ENCODE measurements around the gene PAPPA2.

Gene PAPPA2

DNA sequence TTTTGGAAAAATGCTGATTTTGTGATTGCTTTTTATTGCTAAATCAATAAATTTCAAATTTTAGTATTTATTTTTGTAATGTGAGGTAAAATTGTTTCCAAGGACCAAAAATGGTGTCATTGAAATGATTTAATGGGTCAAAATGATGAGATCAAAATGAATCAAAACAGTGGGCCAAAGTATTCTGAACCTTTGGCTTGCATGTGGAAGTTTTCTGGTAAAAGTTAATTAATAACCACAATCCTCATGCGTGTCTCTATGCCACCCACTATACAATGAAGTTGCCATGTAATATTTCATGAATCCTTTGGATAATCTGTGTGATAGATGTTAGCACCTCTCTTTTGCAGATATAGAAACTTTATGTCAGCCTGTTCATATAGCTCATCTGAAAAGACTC lies 83.8 kb downstream of the PAPPA2 start:
- Histone ChIP-seq H2BK120ac (ENCODE audit: insufficient read depth, low read length, poor library complexity) (no peak overlapping the region), H3K9me3 (ENCODE audit: insufficient read depth, low read depth, low read length) (peaks cover 3% of the 10 kb centered on the region), H2BK12ac (ENCODE audit: low read length) (no peak overlapping the region), H2AFZ (ENCODE audit: insufficient read depth, low read length, poor library complexity) (no peak overlapping the region), H3K23ac (ENCODE audit: low read length) (no peak overlapping the region), H3K27ac (ENCODE audit: low read depth, low read length) (no peak overlapping the region), H3K79me2 (ENCODE audit: control insufficient read depth, insufficient read depth, low read length, poor library complexity) (no peaks in the 10 kb centered on the region), H3K27me3 (ENCODE audit: insufficient read depth, low read length) (no peaks in the 10 kb centered on the region), H4K12ac (ENCODE audit: low read depth, low read length) (no peak overlapping the region), H3K4me1 (ENCODE audit: control insufficient read depth in 1 of 2, insufficient read depth in 2 of 2, low read length in 2 of 2) (no peaks in the 10 kb centered on the region), H3K14ac (ENCODE audit: low read length) (no peak overlapping the region), H2AK5ac (ENCODE audit: low read length) (no peak overlapping the region), H3K4me2 (ENCODE audit: low read length) (no peak overlapping the region), H3K9ac (ENCODE audit: low read length) (no peak overlapping the region), H3K18ac (ENCODE audit: low read length) (no peak overlapping the region), H3K4me3 (ENCODE audit: low read depth, low read length) (no peak overlapping the region), H4K8ac (ENCODE audit: low read depth, low read length) (no peak overlapping the region), H3K36me3 (ENCODE audit: control insufficient read depth in 1 of 2, insufficient read depth in 2 of 2, low read length in 2 of 2) (no peaks in the 10 kb centered on the region), H3K79me1 (ENCODE audit: low read length) (no peaks in the 10 kb centered on the region), H2BK5ac (ENCODE audit: low read depth, low read length, poor library complexity) (no peak overlapping the region), H4K91ac (ENCODE audit: low read depth, low read length) (no peak overlapping the region), H3K4ac (ENCODE audit: low read depth, low read length) (no peak overlapping the region)
- no peak for DNase-seq
- no CpG with 5 or more reads among the region's 1 CpG for WGBS (ENCODE audit: extremely low coverage, insufficient coverage, insufficient read length)

DNA sequence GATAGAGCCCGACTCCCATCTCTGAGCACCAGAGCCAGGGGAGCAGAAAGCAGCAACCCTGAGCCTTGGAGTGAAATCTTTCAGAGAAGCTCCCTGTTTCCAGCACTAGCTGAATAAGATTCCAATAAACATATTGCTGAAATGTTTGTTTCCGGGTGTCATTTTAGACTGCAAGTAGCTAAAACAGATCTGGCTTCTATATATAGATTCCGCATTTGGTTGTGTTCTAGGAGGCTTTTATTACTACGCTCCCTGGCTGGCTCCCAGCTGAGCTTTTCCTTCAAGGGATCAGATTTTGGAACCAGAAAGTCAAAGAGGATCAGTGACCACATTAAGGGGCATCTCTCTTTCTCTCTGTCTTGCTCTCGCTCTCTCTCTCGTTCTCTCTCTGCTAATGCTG lies 88.2 kb downstream of the PAPPA2 start:
- Histone ChIP-seq H3K4me1 (ENCODE audit: control insufficient read depth in 1 of 2, insufficient read depth in 2 of 2, low read length in 2 of 2) (peaks cover 2 to 3% of the 10 kb centered on the region in 2 experiments), H3K4me3 (ENCODE audit: low read depth, low read length) (no peak overlapping the region), H3K27ac (ENCODE audit: low read depth, low read length) (no peak overlapping the region), H3K27me3 (ENCODE audit: insufficient read depth, low read length) (no peaks in the 10 kb centered on the region), H3K36me3 (ENCODE audit: control insufficient read depth in 1 of 2, insufficient read depth in 2 of 2, low read length in 2 of 2) (no peaks in the 10 kb centered on the region), H2BK5ac (ENCODE audit: low read depth, low read length, poor library complexity) (no peak overlapping the region), H4K8ac (ENCODE audit: low read depth, low read length) (no peak overlapping the region), H3K23ac (ENCODE audit: low read length) (no peak overlapping the region), H2AFZ (ENCODE audit: insufficient read depth, low read length, poor library complexity) (no peak overlapping the region), H3K79me2 (ENCODE audit: control insufficient read depth, insufficient read depth, low read length, poor library complexity) (no peaks in the 10 kb centered on the region), H4K12ac (ENCODE audit: low read depth, low read length) (no peak overlapping the region), H2BK12ac (ENCODE audit: low read length) (no peak overlapping the region), H3K14ac (ENCODE audit: low read length) (no peak overlapping the region), H3K9me3 (ENCODE audit: insufficient read depth, low read depth, low read length) (no peaks in the 10 kb centered on the region), H3K9ac (ENCODE audit: low read length) (no peak overlapping the region), H4K91ac (ENCODE audit: low read depth, low read length) (no peak overlapping the region), H2AK5ac (ENCODE audit: low read length) (no peak overlapping the region), H3K4ac (ENCODE audit: low read depth, low read length) (no peak overlapping the region), H3K79me1 (ENCODE audit: low read length) (no peaks in the 10 kb centered on the region), H2BK120ac (ENCODE audit: insufficient read depth, low read length, poor library complexity) (no peak overlapping the region), H3K4me2 (ENCODE audit: low read length) (no peak overlapping the region), H3K18ac (ENCODE audit: low read length) (no peak overlapping the region)
- DNase-seq: no peak
- WGBS (ENCODE audit: extremely low coverage, insufficient coverage, insufficient read length): no CpG with 5 or more reads among the region's 6 CpGs

DNA sequence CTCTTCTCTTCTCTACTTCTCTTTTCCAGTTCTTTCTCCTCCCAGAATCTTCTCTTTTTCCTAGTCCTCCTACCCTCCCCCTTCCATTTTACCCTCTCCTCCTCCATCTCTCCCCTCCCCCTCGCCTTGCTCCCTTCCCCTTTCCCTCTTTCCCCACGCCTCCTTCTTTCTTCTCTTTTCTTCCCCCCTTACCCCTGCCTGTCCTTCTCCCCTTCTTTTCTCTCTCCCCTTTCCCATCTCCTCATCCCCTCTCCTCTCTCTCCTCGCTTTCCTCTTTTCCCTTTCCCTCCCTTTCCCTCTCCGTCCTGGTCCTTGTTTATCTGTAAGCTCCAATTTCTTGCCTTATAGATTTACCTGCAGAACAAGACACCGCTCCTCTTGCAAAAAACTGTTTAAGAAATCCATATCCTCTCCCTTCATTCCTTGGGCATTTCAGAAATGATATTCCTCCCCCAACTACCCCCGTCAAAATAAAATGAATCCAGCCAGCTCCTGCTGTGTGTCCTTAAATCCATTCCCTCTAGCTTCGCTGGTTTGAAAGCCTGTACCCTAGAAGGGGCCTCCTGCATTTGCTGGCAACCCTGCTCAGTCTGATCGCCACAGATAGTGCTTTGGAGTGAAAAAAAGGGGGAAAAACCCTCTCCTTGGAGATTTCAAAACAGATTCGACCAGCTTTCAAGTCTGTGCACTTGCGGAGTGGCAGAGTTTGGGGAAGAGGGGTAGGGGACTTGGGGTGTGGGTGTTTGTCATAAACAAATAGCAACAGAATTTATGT lies 89.4 kb downstream of the PAPPA2 start:
- 79% methylated on average over 2 of the region's 10 CpGs for WGBS (ENCODE audit: extremely low coverage, insufficient coverage, insufficient read length)
- peaks cover 2 to 3% of the 10 kb centered on the region in 2 experiments for H3K4me1 ChIP-seq (ENCODE audit: control insufficient read depth in 1 of 2, insufficient read depth in 2 of 2, low read length in 2 of 2)
- H3K18ac ChIP-seq (ENCODE audit: low read length): no peak overlapping the region
- H3K4me2 ChIP-seq (ENCODE audit: low read length): peak overlapping the region; percentile 31
- H3K9me3 ChIP-seq (ENCODE audit: insufficient read depth, low read depth, low read length): no peaks in the 10 kb centered on the region
- H3K27me3 ChIP-seq (ENCODE audit: insufficient read depth, low read length): no peaks in the 10 kb centered on the region
- no peaks in the 10 kb centered on the region for H3K79me2 ChIP-seq (ENCODE audit: control insufficient read depth, insufficient read depth, low read length, poor library complexity)
- no peak overlapping the region for H3K23ac ChIP-seq (ENCODE audit: low read length)
- H3K9ac ChIP-seq (ENCODE audit: low read length): no peak overlapping the region
- no peak for DNase-seq
- H2BK120ac ChIP-seq (ENCODE audit: insufficient read depth, low read length, poor library complexity): no peak overlapping the region
- no peak overlapping the region for H4K12ac ChIP-seq (ENCODE audit: low read depth, low read length)
- no peak overlapping the region for H2AFZ ChIP-seq (ENCODE audit: insufficient read depth, low read length, poor library complexity)
- no peak overlapping the region for H3K4me3 ChIP-seq (ENCODE audit: low read depth, low read length)
- H3K27ac ChIP-seq (ENCODE audit: low read depth, low read length): no peak overlapping the region
- H3K36me3 ChIP-seq (ENCODE audit: control insufficient read depth in 1 of 2, insufficient read depth in 2 of 2, low read length in 2 of 2): no peaks in the 10 kb centered on the region
- H3K4ac ChIP-seq (ENCODE audit: low read depth, low read length): no peak overlapping the region
- H2BK12ac ChIP-seq (ENCODE audit: low read length): no peak overlapping the region
- H4K8ac ChIP-seq (ENCODE audit: low read depth, low read length): no peak overlapping the region
- H3K14ac ChIP-seq (ENCODE audit: low read length): no peak overlapping the region
- no peak overlapping the region for H2BK5ac ChIP-seq (ENCODE audit: low read depth, low read length, poor library complexity)
- H2AK5ac ChIP-seq (ENCODE audit: low read length): no peak overlapping the region
- no peaks in the 10 kb centered on the region for H3K79me1 ChIP-seq (ENCODE audit: low read length)
- H4K91ac ChIP-seq (ENCODE audit: low read depth, low read length): no peak overlapping the region

DNA sequence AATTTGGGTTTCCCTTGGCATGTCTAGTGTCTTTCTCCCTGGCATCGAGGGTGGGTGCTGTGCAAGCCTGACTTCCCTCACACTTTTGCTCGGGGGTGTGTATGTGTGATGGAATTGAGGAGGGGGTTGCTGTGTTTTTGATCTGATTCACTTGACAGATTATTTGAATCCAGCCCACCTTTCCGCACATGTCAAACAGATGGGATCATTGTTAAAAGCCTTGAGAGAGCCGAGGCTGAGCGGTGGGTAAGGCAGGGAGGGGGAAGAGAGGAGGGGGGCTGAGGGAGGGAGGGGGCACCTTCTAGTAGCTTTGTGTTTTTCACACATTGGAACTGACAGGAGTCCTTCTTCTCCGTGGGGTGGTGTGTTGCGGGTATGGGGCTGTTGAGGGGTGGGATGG lies 90.0 kb downstream of the PAPPA2 start:
- DNase-seq: no peak
- Histone ChIP-seq H3K4me1 (ENCODE audit: control insufficient read depth in 1 of 2, insufficient read depth in 2 of 2, low read length in 2 of 2) (peaks cover 2 to 3% of the 10 kb centered on the region in 2 experiments), H4K8ac (ENCODE audit: low read depth, low read length) (no peak overlapping the region), H2BK120ac (ENCODE audit: insufficient read depth, low read length, poor library complexity) (no peak overlapping the region), H3K27ac (ENCODE audit: low read depth, low read length) (no peak overlapping the region), H2AFZ (ENCODE audit: insufficient read depth, low read length, poor library complexity) (no peak overlapping the region), H2BK5ac (ENCODE audit: low read depth, low read length, poor library complexity) (no peak overlapping the region), H3K14ac (ENCODE audit: low read length) (no peak overlapping the region), H2AK5ac (ENCODE audit: low read length) (no peak overlapping the region), H3K9ac (ENCODE audit: low read length) (no peak overlapping the region), H3K23ac (ENCODE audit: low read length) (no peak overlapping the region), H4K91ac (ENCODE audit: low read depth, low read length) (no peak overlapping the region), H3K4me2 (ENCODE audit: low read length) (peak overlapping the region; percentile 31), H3K4ac (ENCODE audit: low read depth, low read length) (no peak overlapping the region), H3K18ac (ENCODE audit: low read length) (no peak overlapping the region), H2BK12ac (ENCODE audit: low read length) (no peak overlapping the region), H3K4me3 (ENCODE audit: low read depth, low read length) (no peak overlapping the region), H3K36me3 (ENCODE audit: control insufficient read depth in 1 of 2, insufficient read depth in 2 of 2, low read length in 2 of 2) (no peaks in the 10 kb centered on the region), H3K79me2 (ENCODE audit: control insufficient read depth, insufficient read depth, low read length, poor library complexity) (no peaks in the 10 kb centered on the region), H3K79me1 (ENCODE audit: low read length) (no peaks in the 10 kb centered on the region), H3K27me3 (ENCODE audit: insufficient read depth, low read length) (no peaks in the 10 kb centered on the region), H4K12ac (ENCODE audit: low read depth, low read length) (no peak overlapping the region), H3K9me3 (ENCODE audit: insufficient read depth, low read depth, low read length) (no peaks in the 10 kb centered on the region)
- no CpG with 5 or more reads among the region's 7 CpGs for WGBS (ENCODE audit: extremely low coverage, insufficient coverage, insufficient read length)

Measured in trophoblast cell (in vitro differentiated cells and primary cell).